OCI-M2 (cell line): ENCODE results near the gene TSPAN32.
"Not testable (repeated sequence)": the region's sequence is repeated elsewhere in the genome, so short reads cannot be mapped to it uniquely, and the experiment has no call there.

Experiments used
- DNase-seq: peaks from one replicate; lab custom pipeline; 2025; ENCODE audit not compliant: unreplicated experiment; lab: John Stamatoyannopoulos, UW

TSPAN32 gene

DNA sequence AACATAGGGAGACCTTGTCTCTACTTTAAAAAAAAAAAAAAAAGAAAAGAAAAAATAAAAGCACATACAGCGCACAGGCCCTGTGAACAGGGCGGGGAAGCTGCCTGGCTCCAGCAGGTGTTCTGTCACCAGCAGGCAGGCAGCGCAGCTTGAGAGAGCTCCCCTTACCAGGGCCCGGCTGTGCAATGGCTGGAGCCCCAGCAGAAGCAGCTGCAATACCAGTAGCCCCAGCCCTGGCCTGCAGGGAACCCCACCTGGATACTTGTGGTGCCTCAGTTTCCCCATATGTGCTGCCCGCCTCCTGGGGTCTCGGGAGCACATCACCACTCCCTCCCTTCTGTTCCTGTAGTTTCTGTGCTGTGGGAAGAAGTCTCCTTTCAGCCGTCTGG lies 12.3 kb downstream of the TSPAN32 start:
- DNase-seq, result no peak

DNA sequence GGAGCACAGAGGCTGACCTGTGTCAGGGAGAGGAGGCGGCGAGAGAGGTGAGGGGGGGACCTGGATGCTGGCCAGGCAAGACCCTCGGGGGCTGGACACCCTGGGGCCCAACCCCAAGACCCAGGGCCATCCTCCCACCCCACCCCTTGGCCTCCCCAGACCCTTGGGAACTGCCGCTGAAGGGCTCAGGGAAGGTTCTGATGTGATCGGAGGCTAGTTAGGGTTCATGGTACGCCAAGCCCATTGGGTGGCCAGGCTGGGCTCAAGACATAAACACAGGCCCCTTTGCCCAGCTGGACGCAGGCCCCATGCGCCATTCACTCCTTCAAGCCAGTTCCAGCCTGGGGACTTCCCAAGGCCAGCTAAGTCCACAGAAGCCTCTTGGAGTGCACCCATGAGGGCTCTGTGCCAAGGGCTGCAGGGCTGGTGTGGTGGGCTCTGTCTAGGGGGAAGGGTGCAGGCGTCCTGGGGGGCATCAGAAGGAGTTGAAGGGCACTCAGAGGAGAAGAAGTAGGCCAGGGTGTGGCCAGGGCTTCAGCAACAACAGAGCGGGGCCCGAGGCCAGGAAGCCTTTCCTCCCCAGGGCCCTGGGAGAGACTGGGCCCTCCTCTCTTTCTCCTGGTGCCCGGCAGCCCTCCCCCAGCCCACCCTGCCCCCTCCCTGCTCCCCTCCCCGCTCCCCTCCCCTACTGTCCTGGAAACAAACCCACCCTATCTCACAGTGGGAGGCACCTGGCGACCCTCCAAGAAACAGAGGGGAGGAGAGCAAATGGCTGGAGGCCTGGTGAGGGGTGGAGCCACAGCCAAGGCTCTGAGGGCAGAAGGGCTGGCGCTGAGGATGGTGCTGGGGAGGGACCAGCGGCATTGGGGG lies 12.9 kb downstream of the TSPAN32 start:
- no peak for DNase-seq

DNA sequence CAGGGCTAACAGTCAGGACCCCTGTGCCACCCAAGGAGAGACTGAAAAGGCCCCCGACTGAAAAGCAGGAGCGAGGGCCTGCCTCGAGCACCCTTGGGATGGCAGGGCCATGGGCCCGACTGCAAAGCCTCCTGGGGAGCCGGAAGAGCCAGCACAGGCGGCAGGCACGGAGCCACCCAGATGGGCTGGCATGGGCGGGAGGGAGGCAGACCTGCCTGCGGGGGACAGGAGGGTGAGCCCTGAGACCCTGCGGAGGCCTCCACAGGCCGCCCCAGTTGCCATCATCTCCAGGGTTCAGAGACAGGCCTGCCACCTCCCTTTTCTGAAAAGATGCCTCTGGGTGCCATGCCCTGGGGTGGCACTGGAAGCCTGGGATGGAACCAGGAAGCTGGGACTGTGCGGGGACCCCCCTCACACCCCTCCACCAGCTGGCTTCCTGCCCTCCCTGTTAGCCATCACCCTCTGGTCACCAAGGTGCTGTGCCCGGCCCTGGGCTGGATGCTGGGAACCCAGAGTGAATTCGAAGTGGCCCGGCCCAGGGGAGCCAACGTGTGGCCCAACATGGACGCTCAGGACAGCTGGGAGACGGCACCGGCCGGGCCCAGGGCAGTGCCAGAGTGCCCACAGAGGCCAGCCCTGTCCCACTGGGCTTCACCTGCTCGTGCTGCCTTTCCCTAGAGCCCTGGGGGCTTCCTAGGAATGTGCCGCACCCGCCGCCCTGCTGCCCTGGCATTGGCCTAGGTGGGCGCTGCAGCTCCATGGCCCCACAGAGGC lies 13.8 kb downstream of the TSPAN32 start:
- no peak for DNase-seq

DNA sequence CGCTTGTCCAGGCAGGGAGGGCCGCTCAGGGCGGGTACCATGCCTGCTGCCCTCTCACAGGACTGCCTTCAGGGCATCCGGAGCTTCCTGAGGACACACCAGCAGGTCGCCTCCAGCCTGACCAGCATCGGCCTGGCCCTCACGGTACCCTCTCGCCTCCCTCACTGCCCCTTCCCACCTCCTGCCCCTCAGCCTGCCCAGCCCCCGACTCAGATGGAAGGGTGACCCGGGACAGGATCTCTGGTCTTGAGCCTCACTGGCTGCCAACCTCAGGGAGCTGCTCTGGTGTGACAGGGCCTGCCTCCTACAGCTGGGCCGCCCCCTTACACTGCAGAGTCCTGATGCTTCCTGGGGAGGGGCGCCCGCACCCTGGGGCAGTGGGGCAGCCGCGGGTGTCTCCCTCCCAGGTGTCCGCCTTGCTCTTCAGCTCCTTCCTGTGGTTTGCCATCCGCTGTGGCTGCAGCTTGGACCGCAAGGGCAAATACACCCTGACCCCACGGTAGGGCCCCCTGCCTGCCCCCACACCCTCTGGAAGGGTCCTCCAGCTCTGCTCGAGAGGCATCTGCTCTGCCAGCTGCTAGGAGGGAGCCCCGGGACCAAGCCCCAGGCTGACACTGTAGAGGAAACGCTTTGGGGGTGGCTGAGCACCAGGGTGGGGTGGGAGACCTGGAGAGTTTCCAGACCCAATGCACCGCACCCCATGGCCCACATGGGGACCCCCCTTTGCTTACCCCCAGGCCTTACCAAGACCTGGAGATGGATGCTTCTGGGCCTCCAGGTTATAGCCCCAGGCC lies 14.6 kb downstream of the TSPAN32 start:
- DNase-seq, result no peak

DNA sequence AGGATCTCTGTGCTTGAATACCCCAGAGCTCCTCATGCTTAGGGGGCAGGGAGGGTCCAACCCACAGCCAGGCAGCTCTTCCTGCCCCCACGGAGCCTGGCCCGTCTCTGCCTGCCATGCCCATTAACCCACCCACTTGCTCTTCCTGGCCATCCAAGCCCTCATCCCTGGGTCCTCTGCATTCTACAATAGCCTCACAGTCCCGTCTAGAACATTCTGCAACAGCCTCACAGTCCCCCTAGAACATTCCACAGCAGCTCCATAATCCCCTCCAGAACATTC lies 15.1 kb downstream of the TSPAN32 start:
- no peak for DNase-seq

DNA sequence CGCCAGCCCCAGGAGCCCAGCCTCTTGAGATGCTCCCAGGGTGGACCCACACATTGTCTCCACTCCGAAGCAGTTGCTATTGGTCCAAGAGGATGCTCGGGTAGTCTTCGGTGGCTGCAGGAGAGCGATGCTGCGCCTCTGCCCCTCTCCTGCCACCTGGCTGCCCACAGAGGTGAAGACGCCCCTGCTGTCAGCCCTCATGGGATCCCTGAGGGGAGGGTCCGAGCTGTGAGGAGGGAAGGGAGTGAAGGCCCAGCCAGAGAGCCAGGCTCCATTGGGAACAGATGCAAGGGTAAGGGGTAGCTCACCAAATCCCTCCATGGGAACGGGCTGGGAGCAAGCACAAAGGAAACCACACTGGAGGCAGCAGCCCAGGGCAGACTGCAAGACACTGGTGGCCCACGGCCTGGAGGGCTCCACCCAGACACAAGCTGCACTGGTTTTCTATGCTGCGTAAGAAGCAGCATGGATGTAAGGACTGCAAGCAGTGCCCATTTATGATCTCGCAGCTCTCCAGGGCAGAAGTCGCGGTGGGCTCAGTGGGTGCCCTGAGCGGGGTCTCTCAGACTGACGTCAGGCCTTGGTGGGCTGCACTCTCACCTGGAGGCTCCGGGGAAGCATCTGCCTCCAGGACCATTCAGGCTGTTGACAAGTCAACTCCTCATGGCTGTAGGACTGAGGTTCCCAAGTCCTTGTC lies 15.7 kb downstream of the TSPAN32 start:
- DNase-seq, result no peak

DNA sequence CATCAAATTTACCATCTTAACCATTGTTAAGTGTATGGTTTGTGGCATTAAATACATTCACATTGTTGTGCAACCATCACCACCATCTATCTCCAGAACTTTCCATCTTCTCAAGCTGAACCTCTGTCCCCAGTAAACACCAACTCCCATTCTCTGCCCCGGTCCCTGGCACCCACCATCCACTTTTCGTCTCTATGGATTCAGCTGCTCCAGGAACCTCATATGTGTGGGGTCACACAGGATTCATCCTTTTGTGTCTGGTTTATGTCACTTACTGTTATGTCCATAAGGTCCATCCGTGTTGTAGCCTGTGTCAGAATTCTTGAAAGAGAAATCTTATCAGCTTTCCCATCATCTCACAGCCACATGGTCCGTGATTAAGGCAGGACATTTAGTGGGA lies 16.3 kb downstream of the TSPAN32 start:
- no peak for DNase-seq

DNA sequence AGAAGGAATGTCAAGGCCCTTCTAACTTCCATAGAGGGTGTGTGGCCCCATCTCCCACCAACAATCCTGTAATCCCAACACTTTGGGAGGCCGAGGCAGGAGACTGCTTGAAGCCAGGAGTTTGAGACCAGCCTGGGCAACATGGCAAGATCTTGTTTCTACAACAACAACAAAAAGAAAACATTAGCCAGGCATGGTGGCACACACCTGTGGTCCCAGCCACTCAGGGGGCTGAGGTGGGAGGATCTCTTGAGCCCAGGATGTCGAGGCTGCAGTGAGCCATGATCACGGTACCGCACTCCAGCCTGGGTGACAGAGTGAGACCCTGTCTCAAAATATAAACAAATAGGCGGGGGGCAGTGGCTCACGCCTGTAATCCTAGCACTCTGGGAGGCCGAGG lies 16.9 kb downstream of the TSPAN32 start:
- DNase-seq, result no peak

DNA sequence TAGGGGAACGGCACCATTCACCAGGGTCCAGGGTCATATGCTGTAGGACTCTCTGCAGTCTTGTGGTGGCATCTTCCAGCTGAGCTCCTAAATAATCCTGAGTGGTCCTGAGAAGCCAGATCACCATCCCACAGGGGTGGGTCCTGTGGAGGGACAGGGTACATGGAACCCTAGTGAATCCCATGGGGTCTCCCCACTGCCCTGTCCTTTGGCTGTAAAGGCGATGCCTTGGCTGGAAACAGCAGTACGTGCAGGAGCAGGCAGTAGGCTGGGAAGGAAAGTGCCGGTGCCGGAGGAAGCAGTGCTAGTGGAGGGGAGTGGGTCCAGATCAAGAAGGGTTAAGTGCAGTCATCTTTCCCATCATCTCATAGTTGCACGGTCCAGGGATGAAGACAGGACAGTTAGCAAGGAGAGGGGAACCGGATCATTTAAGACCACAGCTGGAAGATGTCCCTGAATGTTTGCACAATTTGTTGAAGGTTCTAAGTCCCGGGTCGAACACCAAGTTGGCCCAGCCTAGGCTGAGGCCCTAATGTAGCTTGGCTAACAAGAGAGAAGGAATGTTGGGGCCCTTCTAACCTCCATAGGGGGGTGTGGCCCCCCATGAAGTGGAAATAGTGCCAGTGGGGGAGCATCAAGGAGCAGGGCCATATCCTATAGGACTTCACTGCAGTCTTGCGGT lies 18.1 kb downstream of the TSPAN32 start:
- no peak for DNase-seq

DNA sequence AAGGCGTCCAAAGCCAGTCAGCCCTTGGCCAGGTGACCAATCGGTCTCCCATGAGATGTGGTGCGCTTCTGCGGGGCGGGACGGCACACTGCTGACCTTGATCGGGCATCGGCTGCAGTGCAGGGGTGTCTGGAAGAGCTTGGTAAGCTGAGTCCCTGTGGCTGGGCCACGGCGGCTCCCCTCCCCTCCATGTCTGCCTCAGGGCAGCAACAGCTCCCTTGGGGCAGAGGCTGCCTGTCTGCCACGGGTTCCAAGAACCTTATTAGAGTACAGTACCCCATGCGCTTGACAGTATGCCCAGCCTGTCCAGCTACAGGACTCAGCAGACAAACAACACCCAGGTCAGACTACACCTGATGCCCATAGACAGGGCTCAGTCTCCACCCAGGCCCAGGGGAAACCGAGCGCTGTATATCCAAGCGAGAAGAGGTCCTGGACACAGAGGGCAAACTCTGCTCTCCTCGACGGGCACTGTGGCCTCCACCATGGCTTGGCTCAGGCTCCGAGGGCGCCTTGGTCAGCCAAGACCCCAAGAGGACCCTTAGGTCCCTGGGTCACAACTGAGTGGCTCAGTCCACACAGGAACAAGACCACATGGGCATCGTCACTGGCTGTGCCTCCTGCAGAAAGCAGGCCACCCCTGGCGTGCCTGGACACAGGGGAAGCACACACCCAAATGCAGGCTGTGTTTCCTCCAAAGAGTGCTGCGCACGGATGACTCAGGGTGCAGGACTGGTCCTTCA lies 18.9 kb downstream of the TSPAN32 start:
- DNase-seq, result no peak

DNA sequence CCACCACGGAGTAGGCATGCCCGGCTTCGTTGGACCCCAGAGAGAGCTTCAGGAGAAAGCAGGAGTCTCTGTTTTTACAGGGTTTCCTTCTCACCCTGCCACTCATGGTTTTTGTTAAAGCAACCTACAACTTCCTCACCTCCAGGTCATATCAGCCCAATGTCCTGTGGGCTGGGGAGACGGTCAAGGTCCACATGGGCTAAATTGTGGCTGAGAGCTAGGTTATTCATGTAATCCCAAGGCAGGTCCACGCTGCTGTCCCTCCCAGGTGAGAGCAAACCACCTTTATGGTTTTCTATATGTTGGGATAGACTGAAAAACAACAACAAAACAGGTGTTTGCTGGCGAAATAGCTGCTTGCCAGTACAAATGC lies 19.5 kb downstream of the TSPAN32 start:
- DNase-seq, result no peak

DNA sequence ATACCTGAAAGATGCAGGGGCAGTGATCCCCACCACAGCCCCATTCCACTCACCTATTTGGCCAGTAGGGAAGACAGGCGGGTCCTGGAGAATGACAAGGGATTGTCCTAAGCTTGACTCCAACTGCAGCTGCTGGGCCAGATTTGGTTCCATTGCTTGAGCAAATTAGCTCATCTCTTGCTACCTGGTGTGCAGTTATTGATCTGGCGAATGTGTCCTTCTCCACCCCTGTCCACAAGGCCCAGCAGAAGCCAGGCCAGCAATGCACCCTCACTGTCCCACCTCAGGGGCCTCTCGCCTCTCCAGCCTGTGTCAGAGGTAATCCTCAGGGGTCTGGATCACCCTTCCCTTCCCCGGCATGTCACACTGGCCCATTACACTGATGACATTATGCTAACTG lies 23.3 kb downstream of the TSPAN32 start:
- DNase-seq, result no peak

DNA sequence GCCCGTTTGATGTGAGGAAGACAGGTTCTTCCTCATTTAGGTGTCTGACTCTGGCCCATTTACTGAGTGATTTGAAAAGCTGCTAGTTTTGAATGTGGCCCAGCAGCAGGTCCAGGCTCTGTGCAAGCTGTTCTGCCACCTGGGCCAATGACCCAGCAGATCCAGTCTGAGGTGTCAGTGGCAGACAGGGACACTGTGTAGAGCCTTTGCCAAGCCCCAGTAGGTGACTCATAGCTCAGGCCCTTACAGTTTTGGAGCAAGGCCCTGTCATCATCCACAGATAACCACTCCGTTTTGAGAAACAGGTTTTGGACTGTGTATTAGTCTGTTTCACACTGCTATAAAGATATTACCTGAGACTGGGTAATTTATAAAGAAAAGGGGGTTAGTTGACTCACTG lies 23.9 kb downstream of the TSPAN32 start:
- no peak for DNase-seq

DNA sequence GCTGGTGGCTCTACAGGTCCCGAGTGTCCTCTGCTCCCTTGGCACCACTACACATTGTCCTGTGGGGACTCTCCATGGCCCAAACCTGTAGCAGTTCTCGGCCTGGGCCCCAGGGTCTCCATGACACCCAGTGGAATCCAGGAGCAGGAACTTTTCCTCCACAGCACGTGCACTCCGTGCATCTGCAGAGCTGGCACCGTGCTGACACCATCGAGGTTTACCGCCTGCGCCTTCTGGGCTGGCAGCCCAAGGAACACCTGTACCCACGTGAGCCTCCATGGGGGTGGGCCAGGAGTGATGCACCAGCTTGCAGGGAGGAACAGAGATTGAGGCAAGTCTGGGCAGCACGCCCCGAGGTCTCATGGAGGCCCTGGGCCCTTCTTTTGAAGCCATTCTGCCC lies 25.2 kb downstream of the TSPAN32 start:
- DNase-seq, result no peak

DNA sequence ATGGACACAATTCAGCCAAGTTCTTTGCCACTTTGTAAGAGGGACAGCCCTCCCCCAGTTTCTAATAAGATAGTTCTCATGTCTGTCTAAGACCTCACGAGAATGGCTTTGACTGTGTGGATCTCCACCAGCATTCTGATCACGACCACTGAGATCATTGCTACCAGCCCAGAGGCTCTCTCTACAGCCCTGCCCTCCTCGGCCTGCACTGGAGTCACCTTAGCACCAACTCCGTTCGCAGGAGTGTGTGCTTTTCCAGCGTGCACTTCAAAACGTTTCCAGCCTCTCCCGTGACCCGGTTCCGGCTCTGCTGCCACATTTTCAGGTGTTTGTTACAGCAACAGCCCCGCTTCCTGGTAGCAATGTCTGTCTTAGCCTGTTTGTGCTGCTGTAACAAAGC lies 26.2 kb downstream of the TSPAN32 start:
- DNase-seq, result no peak

DNA sequence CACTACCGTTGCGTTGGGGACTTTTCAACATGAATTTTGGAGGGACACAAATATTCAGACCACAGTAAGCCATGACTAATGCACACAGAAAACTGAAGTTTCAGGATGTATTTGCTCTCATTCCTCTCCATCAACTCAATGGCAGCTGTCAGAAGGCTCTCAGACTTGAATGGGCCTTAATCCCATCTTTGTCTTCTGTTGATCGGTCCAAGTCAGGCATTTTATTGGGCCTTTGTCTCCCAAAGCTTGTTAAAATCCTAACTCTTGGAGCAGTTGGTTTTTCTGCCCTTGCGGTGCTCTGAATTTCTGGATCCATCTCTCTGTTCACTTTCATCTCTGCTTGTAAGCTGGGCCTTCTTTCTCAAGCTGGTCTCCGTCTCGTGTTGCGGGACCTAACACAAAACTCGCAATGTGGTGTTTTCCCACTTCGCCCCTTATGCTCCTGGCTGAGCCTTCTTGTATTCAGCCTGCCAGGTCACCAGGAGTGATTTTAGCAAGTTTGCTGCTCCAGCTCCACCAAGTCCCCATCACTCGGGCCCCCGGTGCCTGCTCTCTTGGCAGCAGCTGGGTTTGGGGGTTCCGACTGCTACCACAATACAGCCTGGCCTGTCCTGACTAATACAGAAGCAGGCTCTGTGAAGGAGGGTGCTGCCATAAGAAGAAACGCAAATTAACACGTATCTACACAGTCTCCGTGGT lies 27.0 kb downstream of the TSPAN32 start:
- no peak for DNase-seq

DNA sequence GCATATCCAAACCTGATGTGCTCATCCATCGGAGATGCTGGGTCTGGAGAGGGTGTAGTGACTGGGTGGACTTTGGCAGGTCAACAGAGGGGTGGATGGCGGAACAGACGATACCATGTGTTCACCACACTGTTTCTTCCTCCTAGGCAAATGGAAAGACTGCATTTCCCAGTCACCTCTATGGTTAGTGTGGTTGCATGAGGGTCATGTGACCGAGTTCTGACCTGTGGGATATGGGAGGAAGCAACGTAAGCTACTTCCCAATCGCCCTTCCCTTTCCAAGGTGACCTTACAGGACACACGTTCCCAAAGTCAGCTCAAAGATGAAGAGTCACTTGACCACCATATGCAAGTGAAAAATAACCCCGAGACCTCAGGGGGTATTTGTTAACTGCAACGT lies 27.7 kb downstream of the TSPAN32 start:
- no peak for DNase-seq

DNA sequence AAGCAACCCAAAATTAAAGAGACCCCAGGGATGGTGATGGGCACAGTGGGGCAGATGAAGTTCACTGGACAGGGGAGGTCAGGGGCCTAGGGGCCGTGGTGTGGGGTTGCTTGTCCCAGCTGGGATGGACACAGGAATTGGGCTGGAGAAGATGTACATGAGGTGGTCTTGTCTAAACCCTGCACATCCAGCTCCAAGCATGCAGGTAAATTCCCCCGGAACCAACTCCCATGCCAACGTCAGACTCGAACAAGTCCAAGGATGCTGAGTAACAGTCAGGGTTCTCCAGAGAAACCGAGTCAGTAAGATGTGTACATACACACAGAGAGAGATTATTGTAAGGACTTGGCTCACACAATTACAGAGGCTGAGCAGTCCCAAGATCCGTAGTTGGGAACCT lies 28.9 kb downstream of the TSPAN32 start:
- no peak for DNase-seq

DNA sequence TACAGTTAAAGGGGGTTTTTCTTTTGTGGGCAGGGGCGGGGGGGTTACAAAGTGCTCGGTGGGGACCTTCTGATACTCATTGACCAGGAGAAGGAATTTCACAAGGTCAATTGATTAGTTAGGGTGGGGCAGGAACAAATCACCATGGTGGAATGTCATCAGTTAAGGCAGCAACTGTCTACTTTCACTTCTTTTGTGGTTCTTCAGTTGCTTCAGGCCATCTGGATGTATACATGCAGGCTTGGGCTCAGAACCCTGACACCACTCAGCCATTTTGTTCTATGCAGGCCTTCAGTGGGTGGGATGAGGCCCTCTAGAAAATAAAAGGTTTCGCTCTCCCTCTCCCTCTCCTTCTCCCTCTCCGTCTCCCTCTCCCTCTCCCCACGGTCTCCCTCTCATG lies 29.6 kb downstream of the TSPAN32 start:
- no peak for DNase-seq

DNA sequence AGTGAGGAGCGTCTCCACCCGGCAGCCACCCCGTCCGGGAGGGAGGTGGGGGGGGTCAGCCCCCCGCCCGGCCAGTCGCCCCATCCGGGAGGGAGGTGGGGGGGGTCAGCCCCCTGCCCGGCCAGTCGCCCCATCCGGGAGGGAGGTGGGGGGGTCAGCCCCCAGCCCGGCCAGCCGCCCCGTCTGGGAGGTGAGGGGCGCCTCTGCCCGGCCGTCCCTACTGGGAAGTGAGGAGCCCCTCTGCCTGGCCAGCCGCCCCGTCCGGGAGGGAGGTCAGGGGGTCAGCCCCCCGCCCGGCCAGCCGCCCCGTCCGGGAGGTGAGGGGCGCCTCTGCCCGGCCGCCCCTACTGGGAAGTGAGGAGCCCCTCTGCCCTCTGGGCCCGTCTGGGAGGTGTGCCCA lies 30.8 kb downstream of the TSPAN32 start:
- DNase-seq, result not testable (repeated sequence)
